T-helper 2 cell treated with Interferon-gamma antibody and Interleukin-4, amounts not matched to agents 5 μg/mL and 100 μg/mL, for 36 hours (primary cell): ENCODE data around the gene SORL1-AS1.

Experiments
- DNase-seq: peaks from one replicate; pipeline ENCODE4 v3.0.0; 2021; ENCODE audit warnings: low spot score
- H3K27ac Mint-ChIP-seq: one replicate; pipeline ENCODE4 v1.8.0; 2021; ENCODE audit warnings: mild to moderate bottlenecking, mixed read lengths
- H3K27me3 Mint-ChIP-seq: one replicate; pipeline ENCODE4 v1.8.0; 2021; ENCODE audit warnings: low read depth, mixed read lengths
- H3K36me3 Mint-ChIP-seq: one replicate; pipeline ENCODE4 v1.8.0; 2021; ENCODE audit warnings: low read depth, mixed read lengths
- H3K4me1 Mint-ChIP-seq: one replicate; pipeline ENCODE4 v1.8.0; 2021; ENCODE audit warnings: low read depth, mixed read lengths
- H3K4me3 Mint-ChIP-seq: one replicate; pipeline ENCODE4 v1.8.0; 2022; ENCODE audit warnings: mild to moderate bottlenecking, moderate library complexity, mixed read lengths
- H3K9me3 Mint-ChIP-seq: one replicate; pipeline ENCODE4 v1.8.0; 2021; ENCODE audit warnings: mixed read lengths

Gene SORL1-AS1

DNA sequence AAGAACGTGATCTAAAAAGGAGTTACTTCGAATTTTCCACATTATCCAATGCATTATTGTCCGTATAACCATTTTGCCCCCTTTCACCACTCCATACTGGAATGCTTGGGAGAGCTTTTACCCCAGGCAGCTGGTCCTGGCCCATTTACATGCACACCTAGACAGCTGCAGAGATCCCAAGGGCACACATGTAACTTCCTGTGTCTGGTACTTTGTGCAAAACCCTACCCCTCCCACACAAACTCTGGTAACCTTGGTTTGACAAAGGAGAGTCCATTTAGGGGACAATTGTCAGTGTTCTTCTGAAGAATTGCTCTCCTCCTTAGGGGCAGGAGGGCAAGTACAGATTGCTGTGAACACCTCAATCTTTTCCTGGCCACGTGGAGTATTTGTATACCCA, 58.0 kb downstream of the SORL1-AS1 start:
- H3K4me1 Mint-ChIP-seq: peaks cover 11% of the 10 kb centered on the region
- no peak for DNase-seq
- H3K27me3 Mint-ChIP-seq: peaks cover 4% of the 10 kb centered on the region
- no peak overlapping the region for H3K27ac Mint-ChIP-seq
- no peaks in the 10 kb centered on the region for H3K9me3 Mint-ChIP-seq
- H3K36me3 Mint-ChIP-seq: peaks cover 2% of the 10 kb centered on the region
- no peak overlapping the region for H3K4me3 Mint-ChIP-seq

DNA sequence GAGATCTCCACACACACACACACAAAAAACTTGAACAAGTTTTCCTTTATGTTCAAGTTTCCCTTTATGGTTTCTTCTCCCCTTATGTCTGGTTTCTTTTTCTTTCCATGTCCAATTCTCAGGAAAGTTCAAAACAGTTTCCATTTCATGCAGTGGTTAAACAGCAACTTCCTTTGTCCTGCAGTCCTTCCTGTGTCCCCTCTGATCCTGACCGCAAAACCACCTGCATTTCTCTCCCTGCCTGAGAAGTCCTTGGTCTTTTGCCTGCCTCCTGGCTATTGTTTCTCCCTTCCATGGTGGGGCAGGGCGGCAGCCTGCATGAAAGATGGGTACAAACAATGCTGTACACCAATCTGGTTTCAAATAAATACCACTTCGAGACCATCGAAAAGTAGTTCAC, 58.9 kb downstream of the SORL1-AS1 start:
- peaks cover 2% of the 10 kb centered on the region for H3K36me3 Mint-ChIP-seq
- peaks cover 4% of the 10 kb centered on the region for H3K27me3 Mint-ChIP-seq
- peaks cover 11% of the 10 kb centered on the region for H3K4me1 Mint-ChIP-seq
- H3K27ac Mint-ChIP-seq: no peak overlapping the region
- H3K4me3 Mint-ChIP-seq: no peak overlapping the region
- no peak for DNase-seq
- no peaks in the 10 kb centered on the region for H3K9me3 Mint-ChIP-seq

DNA sequence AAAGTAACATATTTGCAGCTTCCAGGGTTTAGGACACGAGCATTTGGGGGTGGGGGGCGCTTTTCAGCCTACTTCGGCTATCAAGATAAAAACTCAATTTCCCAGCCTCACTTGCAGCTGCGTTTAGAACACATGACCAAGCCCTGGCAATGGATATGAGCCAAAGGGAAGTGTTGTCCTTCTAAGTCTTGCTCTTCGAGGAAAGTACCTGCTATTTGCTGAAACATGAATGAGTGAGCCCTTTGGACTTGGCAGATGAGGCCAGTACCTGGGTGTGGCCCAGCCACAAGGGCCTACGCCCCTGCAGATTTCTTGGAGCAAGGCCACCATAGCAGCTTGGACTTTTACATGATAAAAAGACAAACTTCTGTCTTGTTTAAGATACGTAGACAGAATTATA, 60.9 kb downstream of the SORL1-AS1 start:
- Mint-ChIP-seq H3K4me3 (no peak overlapping the region), H3K27ac (no peak overlapping the region), H3K27me3 (peaks cover 2% of the 10 kb centered on the region), H3K4me1 (peaks cover 11% of the 10 kb centered on the region), H3K9me3 (no peaks in the 10 kb centered on the region), H3K36me3 (no peaks in the 10 kb centered on the region)
- DNase-seq: no peak

DNA sequence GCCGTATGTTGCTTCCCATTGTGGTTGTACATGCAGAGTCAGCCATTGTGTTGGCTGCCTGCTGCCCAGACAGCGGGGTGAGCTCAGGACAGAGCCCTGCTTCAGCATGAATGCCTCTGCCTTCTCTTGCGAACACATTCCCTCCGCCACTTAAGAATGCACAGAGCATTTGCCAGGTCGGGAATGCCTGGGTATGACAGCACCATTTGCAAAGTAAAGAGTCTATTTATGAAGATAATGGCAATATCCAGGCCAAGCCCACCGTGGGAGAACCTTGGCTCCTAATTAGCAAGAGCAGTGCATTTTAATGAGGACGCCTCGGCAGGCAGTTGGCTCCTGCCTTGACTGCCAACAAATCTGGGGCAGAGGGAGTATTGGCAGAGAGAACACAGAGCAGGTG, 63.1 kb downstream of the SORL1-AS1 start:
- Mint-ChIP-seq H3K4me3 (no peak overlapping the region), H3K27me3 (peaks cover 2% of the 10 kb centered on the region), H3K9me3 (no peaks in the 10 kb centered on the region), H3K27ac (no peak overlapping the region), H3K36me3 (no peaks in the 10 kb centered on the region), H3K4me1 (peaks cover 11% of the 10 kb centered on the region)
- no peak for DNase-seq
